PC-9 (cell line): ENCODE results near the gene KISS1. TPM values are rescaled to one million over a fixed set of nuclear protein-coding genes. Genes with fewer than 3 reads are reported as not detected.

Experiments used
- BruUV-seq: library from RNA; stranded (reverse); fragments of 400-500 nt; replicated peaks from 2 replicates; lab custom pipeline; 2021; lab: Mats Ljungman, UMichigan
- CTCF ChIA-PET: fragments of 300-600 bp; sonication (Branson Sonifier 250); formaldehyde crosslinking; loops from one replicate; lab custom pipeline; 2022; ENCODE audit warnings: antibody characterized with exemption; lab: Charles Lee
- POLR2A ChIA-PET: fragments of 300-600 bp; sonication (Branson Sonifier 250); formaldehyde crosslinking; loops from one replicate; lab custom pipeline; 2022; ENCODE audit warnings: antibody characterized with exemption; ENCODE audit not compliant: unreplicated experiment; lab: Charles Lee
- DNase-seq, 2 experiments: peaks; one replicate each; pipeline versions ENCODE4 v3.0.0 to v3.0.0-alpha.2; 2015 to 2022; ENCODE audit warnings: mixed read lengths in 1 of 2
- H2AFZ ChIP-seq: fragments of 200-600 bp; sonication (generic); 2 replicates; pipeline ENCODE4 v1.8.1; 2017; ENCODE audit warnings: antibody characterized with exemption
- H3F3A ChIP-seq: fragments of 200-600 bp; sonication (generic); 2 replicates; pipeline ENCODE4 v1.8.1; 2017; ENCODE audit warnings: antibody characterized with exemption, mild to moderate bottlenecking, low read depth; ENCODE audit not compliant: insufficient read depth
- H3K27ac ChIP-seq: fragments of 200-600 bp; sonication (generic); 2 replicates; pipeline ENCODE4 v1.6.1; 2016; ENCODE audit warnings: mixed run types
- H3K27me3 ChIP-seq: fragments of 200-600 bp; sonication (generic); 2 replicates; pipeline ENCODE4 v1.6.1; 2016; ENCODE audit warnings: low read depth, mixed run types; ENCODE audit not compliant: insufficient read depth
- H3K36me3 ChIP-seq: fragments of 200-600 bp; sonication (generic); 2 replicates; pipeline ENCODE4 v1.6.1; 2016; ENCODE audit warnings: low read depth, mixed run types
- H3K4me1 ChIP-seq: fragments of 200-600 bp; sonication (generic); replicated peaks from 2 replicates; pipeline ENCODE4 v1.6.1; 2016; ENCODE audit warnings: mixed run types; ENCODE audit not compliant: insufficient read depth
- H3K4me2 ChIP-seq: fragments of 200-600 bp; sonication (generic); 2 replicates; pipeline ENCODE4 v1.6.1; 2017; ENCODE audit warnings: mixed run types
- H3K4me3 ChIP-seq: fragments of 200-600 bp; sonication (generic); 2 replicates; pipeline ENCODE4 v1.6.1; 2016; ENCODE audit warnings: mixed run types
- H3K79me2 ChIP-seq: fragments of 200-600 bp; sonication (generic); 2 replicates; pipeline ENCODE4 v1.6.1; 2017; ENCODE audit warnings: low read depth, mixed run types
- H3K9me2 ChIP-seq: fragments of 200-600 bp; sonication (generic); 2 replicates; pipeline ENCODE4 v1.8.1; 2017; ENCODE audit warnings: mild to moderate bottlenecking; ENCODE audit not compliant: insufficient read depth
- H3K9me3 ChIP-seq: fragments of 200-600 bp; sonication (generic); 2 replicates; pipeline ENCODE4 v1.8.1; 2016; ENCODE audit warnings: low read depth; ENCODE audit not compliant: insufficient read depth
- H4K20me1 ChIP-seq: fragments of 200-600 bp; sonication (generic); 2 replicates; pipeline ENCODE4 v1.8.1; 2017; ENCODE audit not compliant: insufficient read depth
- CTCF ChIP-seq: fragments of 200-600 bp; sonication (generic); conservative IDR thresholded peaks from 2 replicates; pipeline ENCODE4 v1.6.1; 2017; ENCODE audit warnings: mixed run types, antibody characterized with exemption, mild to moderate bottlenecking, moderate library complexity
- EZH2 ChIP-seq: fragments of 200-600 bp; sonication (generic); IDR thresholded peaks from 2 replicates; pipeline ENCODE4 v1.8.0; 2017; ENCODE audit warnings: antibody characterized with exemption, low read depth
- intact Hi-C: fragments of 100-400 bp; cut with micrococcal nuclease; formaldehyde crosslinking; loops from one replicate; pipeline ENCODE4 v1.10.0; 2022; ENCODE audit not compliant: unreplicated experiment
- total RNA-seq: library from RNA; stranded (reverse); gene quantifications from 2 replicates; pipeline ENCODE4 v1.2.3, GENCODE V29; 2021

Gene KISS1
- total RNA-seq, 1 experiment from 2014 or later = 5.2 TPM

GRCh38 chr1:204154568-204155255 is 41.6 kb downstream of the KISS1 start:
- no peaks in the 10 kb centered on the region for H3K36me3 ChIP-seq
- no peaks in the 10 kb centered on the region for H3K79me2 ChIP-seq
- CTCF ChIA-PET = no interaction called here
- no peaks in the 10 kb centered on the region for H4K20me1 ChIP-seq
- no peaks in the 10 kb centered on the region for H3K9me3 ChIP-seq
- H3K4me3 ChIP-seq = no peak overlapping the region
- H3K27me3 ChIP-seq = no peaks in the 10 kb centered on the region
- no peaks in the 10 kb centered on the region for H3K9me2 ChIP-seq
- POLR2A ChIA-PET = no interaction called here
- intact Hi-C loops = no loop called here
- peaks cover 5% of the 10 kb centered on the region; the same call in 1 of the 2 replicates for H3F3A ChIP-seq
- H3K4me2 ChIP-seq = no peak overlapping the region
- no peak overlapping the region for H2AFZ ChIP-seq
- peaks cover 11% of the 10 kb centered on the region for H3K4me1 ChIP-seq
- no peak overlapping the region for H3K27ac ChIP-seq
- BruUV-seq = no TSS peak
- no peak for DNase-seq
- no peak for TF ChIP-seq CTCF
- TF ChIP-seq EZH2 = no peak

GRCh38 chr1:204153667-204154066 is 42.6 kb downstream of the KISS1 start:
- Histone ChIP-seq H3F3A (peaks cover 10% of the 10 kb centered on the region; the same call in 1 of the 2 replicates), H3K27me3 (no peaks in the 10 kb centered on the region), H4K20me1 (no peaks in the 10 kb centered on the region), H3K9me3 (no peaks in the 10 kb centered on the region), H3K36me3 (no peaks in the 10 kb centered on the region), H3K4me1 (peaks cover 11% of the 10 kb centered on the region), H3K4me2 (no peak overlapping the region), H3K79me2 (no peaks in the 10 kb centered on the region), H3K9me2 (no peaks in the 10 kb centered on the region), H3K4me3 (no peak overlapping the region), H3K27ac (no peak overlapping the region), H2AFZ (no peak overlapping the region)
- ChIA-PET POLR2A (no interaction called here), CTCF (no interaction called here)
- intact Hi-C loops = no loop called here
- no peak for DNase-seq
- TF ChIP-seq EZH2 (no peak), CTCF (no peak)
- BruUV-seq = no TSS peak

- Histone ChIP-seq H3K4me3 (peak overlapping the region; percentile 83), H3K27ac (no peak overlapping the region), H3K27me3 (no peaks in the 10 kb centered on the region), H2AFZ (peak overlapping the region; percentile 94), H3K4me2 (peak overlapping the region; percentile 99), H3K36me3 (no peaks in the 10 kb centered on the region), H3K79me2 (no peaks in the 10 kb centered on the region), H3K4me1 (peaks cover 11% of the 10 kb centered on the region), H3F3A (peaks cover 10% of the 10 kb centered on the region; the same call in 1 of the 2 replicates), H3K9me3 (no peaks in the 10 kb centered on the region), H3K9me2 (no peaks in the 10 kb centered on the region), H4K20me1 (no peaks in the 10 kb centered on the region)
- ChIA-PET POLR2A (interaction anchor here (0.6 to 0.7 kb wide), 2 partner anchors 14 to 20 kb away, joined by 3 read pairs; no protein-coding TSS in a partner anchor), CTCF (interaction anchor here (0.5 to 0.7 kb wide), 4 partner anchors 53 to 306 kb away, joined by 3 to 5 read pairs (median 4); no protein-coding TSS in a partner anchor)
- intact Hi-C loops = no loop called here
- DNase-seq = no peak
- TSS peak; percentile 50 for BruUV-seq
- no peak for TF ChIP-seq CTCF
- no peak for TF ChIP-seq EZH2
Observed at GRCh38 chr1:204152310-204153044, 43.8 kb downstream of the KISS1 start.
